ENCODE measurements around the gene RASSF8.

- TF ChIP-seq POLR2A (IDR thresholded peaks at IDR 0.05; ENCODE audit: low read depth): no peak
- TF ChIP-seq, protein P1, sequence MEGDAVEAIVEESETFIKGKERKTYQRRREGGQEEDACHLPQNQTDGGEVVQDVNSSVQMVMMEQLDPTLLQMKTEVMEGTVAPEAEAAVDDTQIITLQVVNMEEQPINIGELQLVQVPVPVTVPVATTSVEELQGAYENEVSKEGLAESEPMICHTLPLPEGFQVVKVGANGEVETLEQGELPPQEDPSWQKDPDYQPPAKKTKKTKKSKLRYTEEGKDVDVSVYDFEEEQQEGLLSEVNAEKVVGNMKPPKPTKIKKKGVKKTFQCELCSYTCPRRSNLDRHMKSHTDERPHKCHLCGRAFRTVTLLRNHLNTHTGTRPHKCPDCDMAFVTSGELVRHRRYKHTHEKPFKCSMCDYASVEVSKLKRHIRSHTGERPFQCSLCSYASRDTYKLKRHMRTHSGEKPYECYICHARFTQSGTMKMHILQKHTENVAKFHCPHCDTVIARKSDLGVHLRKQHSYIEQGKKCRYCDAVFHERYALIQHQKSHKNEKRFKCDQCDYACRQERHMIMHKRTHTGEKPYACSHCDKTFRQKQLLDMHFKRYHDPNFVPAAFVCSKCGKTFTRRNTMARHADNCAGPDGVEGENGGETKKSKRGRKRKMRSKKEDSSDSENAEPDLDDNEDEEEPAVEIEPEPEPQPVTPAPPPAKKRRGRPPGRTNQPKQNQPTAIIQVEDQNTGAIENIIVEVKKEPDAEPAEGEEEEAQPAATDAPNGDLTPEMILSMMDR (IDR thresholded peaks at IDR 0.05): no peak
Observed at GRCh38 chr12:26054383-26054782, 95.9 kb downstream of the RASSF8 start.

All from esophagus muscularis mucosa (tissue), 3 donors.